ENCODE measurements around the gene GRAMD4.

GRCh38 chr22:46625113-46625842, 5.1 kb downstream of the GRAMD4 start:
- TF ChIP-seq, protein P1, sequence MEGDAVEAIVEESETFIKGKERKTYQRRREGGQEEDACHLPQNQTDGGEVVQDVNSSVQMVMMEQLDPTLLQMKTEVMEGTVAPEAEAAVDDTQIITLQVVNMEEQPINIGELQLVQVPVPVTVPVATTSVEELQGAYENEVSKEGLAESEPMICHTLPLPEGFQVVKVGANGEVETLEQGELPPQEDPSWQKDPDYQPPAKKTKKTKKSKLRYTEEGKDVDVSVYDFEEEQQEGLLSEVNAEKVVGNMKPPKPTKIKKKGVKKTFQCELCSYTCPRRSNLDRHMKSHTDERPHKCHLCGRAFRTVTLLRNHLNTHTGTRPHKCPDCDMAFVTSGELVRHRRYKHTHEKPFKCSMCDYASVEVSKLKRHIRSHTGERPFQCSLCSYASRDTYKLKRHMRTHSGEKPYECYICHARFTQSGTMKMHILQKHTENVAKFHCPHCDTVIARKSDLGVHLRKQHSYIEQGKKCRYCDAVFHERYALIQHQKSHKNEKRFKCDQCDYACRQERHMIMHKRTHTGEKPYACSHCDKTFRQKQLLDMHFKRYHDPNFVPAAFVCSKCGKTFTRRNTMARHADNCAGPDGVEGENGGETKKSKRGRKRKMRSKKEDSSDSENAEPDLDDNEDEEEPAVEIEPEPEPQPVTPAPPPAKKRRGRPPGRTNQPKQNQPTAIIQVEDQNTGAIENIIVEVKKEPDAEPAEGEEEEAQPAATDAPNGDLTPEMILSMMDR (IDR thresholded peaks at IDR 0.05): no peak
- no peak for TF ChIP-seq POLR2A (IDR thresholded peaks at IDR 0.05)

All from uterus (tissue), 2 donors.